PC-3 (cell line): ENCODE results near the gene IGLON5. TPM values are rescaled to one million over a fixed set of nuclear protein-coding genes. Genes with fewer than 3 reads are reported as not detected.

Experiments used
- ATAC-seq: fragments of 200-7000 bp; cut with Tn5 transposase; 2 replicates; pipeline ENCODE4 v1.9.1; 2020; ENCODE audit warnings: mild to moderate bottlenecking, moderate library complexity
- BruUV-seq: library from RNA; stranded (reverse); fragments of 400-500 nt; replicated peaks from 2 replicates; lab custom pipeline; 2021; lab: Mats Ljungman, UMichigan
- CTCF ChIA-PET: fragments of 300-600 bp; sonication (Branson Sonifier 250); formaldehyde crosslinking; loops from one replicate; lab custom pipeline; 2022; ENCODE audit warnings: antibody characterized with exemption; lab: Charles Lee
- POLR2A ChIA-PET: fragments of 300-600 bp; sonication (Branson Sonifier 250); formaldehyde crosslinking; loops from one replicate; lab custom pipeline; 2022; ENCODE audit warnings: antibody characterized with exemption; ENCODE audit not compliant: unreplicated experiment; lab: Charles Lee
- DNase-seq: peaks from one replicate; pipeline ENCODE4 v3.0.0-alpha.2; 2015
- H2AFZ ChIP-seq: fragments of 300-600 bp; sonication (generic); 2 replicates; pipeline ENCODE4 v1.6.0; 2016; ENCODE audit warnings: antibody characterized with exemption, low read length
- H3F3A ChIP-seq: fragments of 300-600 bp; sonication (generic); one replicate; pipeline ENCODE4 v1.6.0; 2017; ENCODE audit warnings: antibody characterized with exemption, low read length, control low read depth, mild to moderate bottlenecking; ENCODE audit not compliant: unreplicated experiment
- H3K27ac ChIP-seq: fragments of 300-600 bp; sonication (generic); 2 replicates; pipeline ENCODE4 v1.5.1; 2016; ENCODE audit warnings: mild to moderate bottlenecking, low read length
- H3K27me3 ChIP-seq: fragments of 300-600 bp; sonication (generic); 2 replicates; pipeline ENCODE4 v1.6.1; 2016; ENCODE audit warnings: low read length, mixed read lengths
- H3K36me3 ChIP-seq: fragments of 300-600 bp; sonication (generic); 2 replicates; pipeline ENCODE4 v1.6.1; 2016; ENCODE audit warnings: low read depth, mixed run types, low read length, mixed read lengths
- H3K4me1 ChIP-seq: fragments of 300-600 bp; sonication (generic); 2 replicates; pipeline ENCODE4 v1.5.1; 2016; ENCODE audit warnings: low read length; ENCODE audit not compliant: insufficient read depth
- H3K4me2 ChIP-seq: fragments of 300-600 bp; sonication (generic); 2 replicates; pipeline ENCODE4 v1.6.0; 2016; ENCODE audit warnings: low read length
- H3K4me3 ChIP-seq: fragments of 300-600 bp; sonication (generic); 2 replicates; pipeline ENCODE4 v1.5.1; 2016; ENCODE audit warnings: mild to moderate bottlenecking, low read length, mixed read lengths
- H3K79me2 ChIP-seq: fragments of 300-600 bp; sonication (generic); 2 replicates; pipeline ENCODE4 v1.6.1; 2017; ENCODE audit warnings: low read length, mixed read lengths
- H3K9ac ChIP-seq: fragments of 300-600 bp; sonication (generic); 2 replicates; pipeline ENCODE4 v1.6.0; 2016; ENCODE audit warnings: mild to moderate bottlenecking, low read length
- H3K9me2 ChIP-seq: fragments of 300-600 bp; sonication (generic); replicated peaks from 2 replicates; pipeline ENCODE4 v1.6.1; 2016; ENCODE audit warnings: mixed run types, low read length, mixed read lengths
- H3K9me3 ChIP-seq: fragments of 300-600 bp; sonication (generic); 2 replicates; pipeline ENCODE4 v1.6.1; 2016; ENCODE audit warnings: low read length, mixed read lengths
- H4K20me1 ChIP-seq: fragments of 300-600 bp; sonication (generic); 2 replicates; pipeline ENCODE4 v1.6.1; 2016; ENCODE audit warnings: low read length, mixed read lengths
- EZH2 ChIP-seq: fragments of 300-600 bp; sonication (generic); IDR thresholded peaks from one replicate; pipeline ENCODE4 v1.6.1; 2017; ENCODE audit warnings: antibody characterized with exemption, mild to moderate bottlenecking, low read length; ENCODE audit not compliant: unreplicated experiment
- EZH2phosphoT487 ChIP-seq: fragments of 300-600 bp; sonication (generic); IDR thresholded peaks from 2 replicates; pipeline ENCODE4 v1.6.1; 2018; ENCODE audit warnings: mild to moderate bottlenecking, antibody characterized with exemption, low read length, borderline replicate concordance
- intact Hi-C: fragments of 100-400 bp; cut with micrococcal nuclease; formaldehyde crosslinking; loops from 2 replicates; pipeline ENCODE4 v1.9.0; 2023
- total RNA-seq: library from RNA; depleted of rRNA; stranded (reverse); fragments of >200 nt; gene quantifications from 2 replicates; pipeline ENCODE4 v1.2.3, GENCODE V29; 2014
- TF ChIP-seq, protein P1 (sequence below): fragments of 300-600 bp; sonication (generic); conservative IDR thresholded peaks from 2 replicates; pipeline ENCODE4 v1.5.1; 2017; ENCODE audit warnings: antibody characterized with exemption, low read depth, mild to moderate bottlenecking, low read length

Gene IGLON5
- total RNA-seq, 1 experiment from 2014 or later = not detected

DNA sequence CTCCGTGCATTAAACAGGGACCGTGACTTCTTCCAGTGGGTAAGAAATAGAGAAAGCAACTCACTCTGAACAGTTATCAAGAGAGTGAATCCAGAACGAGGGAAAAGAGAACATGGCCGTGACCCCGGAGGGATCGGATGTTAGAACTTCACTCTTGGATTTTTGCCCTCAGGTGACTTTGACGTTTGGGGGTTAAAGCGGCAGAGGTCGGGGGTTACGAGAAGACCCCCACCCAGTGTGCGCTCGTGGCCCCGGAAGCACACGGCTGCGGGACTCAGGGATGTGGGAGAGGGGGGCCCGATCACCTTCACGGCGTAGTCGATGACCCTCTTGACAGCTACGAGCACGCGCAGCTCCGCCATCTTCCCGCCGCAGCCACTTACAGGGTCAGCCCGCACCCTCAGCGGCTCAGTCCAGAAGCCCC, 54.5 kb downstream of the IGLON5 start, which contains the start of gene ETFB:
Gene ETFB, minus strand, starts transcription at position 424 of the 424 bp plus-strand sequence. Its CDS starts 62 bp downstream, at position 362.
- TSS peak; percentile 87 for BruUV-seq
- Histone ChIP-seq H4K20me1 (no peaks in the 10 kb centered on the region), H3K9me3 (no peaks in the 10 kb centered on the region), H3K9me2 (no peaks in the 10 kb centered on the region), H3K4me2 (peak within 1 kb of the TSS; percentile 95), H3K4me1 (peaks cover 47% of the 10 kb centered on the region), H3K9ac (peak within 1 kb of the TSS; percentile 96), H3K79me2 (peaks cover 47% of the 10 kb centered on the region), H2AFZ (peak within 1 kb of the TSS; percentile 71), H3K27ac (peak within 1 kb of the TSS; percentile 96), H3K27me3 (no peaks in the 10 kb centered on the region), H3K4me3 (peak within 1 kb of the TSS; percentile 87), H3K36me3 (no peaks in the 10 kb centered on the region), H3F3A (peaks cover 4% of the 10 kb centered on the region)
- ChIA-PET POLR2A (interaction anchor here (2.5 kb wide), 1 partner anchor 26 kb away, joined by 20 read pairs; no protein-coding TSS in a partner anchor), CTCF (interaction anchor here (1.0 kb wide), 1 partner anchor 26 kb away, joined by 3 read pairs; no protein-coding TSS in a partner anchor)
- TF ChIP-seq EZH2 = no peak
- no peak for TF ChIP-seq EZH2phosphoT487
- TF ChIP-seq, protein P1, sequence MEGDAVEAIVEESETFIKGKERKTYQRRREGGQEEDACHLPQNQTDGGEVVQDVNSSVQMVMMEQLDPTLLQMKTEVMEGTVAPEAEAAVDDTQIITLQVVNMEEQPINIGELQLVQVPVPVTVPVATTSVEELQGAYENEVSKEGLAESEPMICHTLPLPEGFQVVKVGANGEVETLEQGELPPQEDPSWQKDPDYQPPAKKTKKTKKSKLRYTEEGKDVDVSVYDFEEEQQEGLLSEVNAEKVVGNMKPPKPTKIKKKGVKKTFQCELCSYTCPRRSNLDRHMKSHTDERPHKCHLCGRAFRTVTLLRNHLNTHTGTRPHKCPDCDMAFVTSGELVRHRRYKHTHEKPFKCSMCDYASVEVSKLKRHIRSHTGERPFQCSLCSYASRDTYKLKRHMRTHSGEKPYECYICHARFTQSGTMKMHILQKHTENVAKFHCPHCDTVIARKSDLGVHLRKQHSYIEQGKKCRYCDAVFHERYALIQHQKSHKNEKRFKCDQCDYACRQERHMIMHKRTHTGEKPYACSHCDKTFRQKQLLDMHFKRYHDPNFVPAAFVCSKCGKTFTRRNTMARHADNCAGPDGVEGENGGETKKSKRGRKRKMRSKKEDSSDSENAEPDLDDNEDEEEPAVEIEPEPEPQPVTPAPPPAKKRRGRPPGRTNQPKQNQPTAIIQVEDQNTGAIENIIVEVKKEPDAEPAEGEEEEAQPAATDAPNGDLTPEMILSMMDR = no peak
- intact Hi-C loops = no loop called here
- DNase-seq (peak; percentile 14), ATAC-seq (no peak)

DNA sequence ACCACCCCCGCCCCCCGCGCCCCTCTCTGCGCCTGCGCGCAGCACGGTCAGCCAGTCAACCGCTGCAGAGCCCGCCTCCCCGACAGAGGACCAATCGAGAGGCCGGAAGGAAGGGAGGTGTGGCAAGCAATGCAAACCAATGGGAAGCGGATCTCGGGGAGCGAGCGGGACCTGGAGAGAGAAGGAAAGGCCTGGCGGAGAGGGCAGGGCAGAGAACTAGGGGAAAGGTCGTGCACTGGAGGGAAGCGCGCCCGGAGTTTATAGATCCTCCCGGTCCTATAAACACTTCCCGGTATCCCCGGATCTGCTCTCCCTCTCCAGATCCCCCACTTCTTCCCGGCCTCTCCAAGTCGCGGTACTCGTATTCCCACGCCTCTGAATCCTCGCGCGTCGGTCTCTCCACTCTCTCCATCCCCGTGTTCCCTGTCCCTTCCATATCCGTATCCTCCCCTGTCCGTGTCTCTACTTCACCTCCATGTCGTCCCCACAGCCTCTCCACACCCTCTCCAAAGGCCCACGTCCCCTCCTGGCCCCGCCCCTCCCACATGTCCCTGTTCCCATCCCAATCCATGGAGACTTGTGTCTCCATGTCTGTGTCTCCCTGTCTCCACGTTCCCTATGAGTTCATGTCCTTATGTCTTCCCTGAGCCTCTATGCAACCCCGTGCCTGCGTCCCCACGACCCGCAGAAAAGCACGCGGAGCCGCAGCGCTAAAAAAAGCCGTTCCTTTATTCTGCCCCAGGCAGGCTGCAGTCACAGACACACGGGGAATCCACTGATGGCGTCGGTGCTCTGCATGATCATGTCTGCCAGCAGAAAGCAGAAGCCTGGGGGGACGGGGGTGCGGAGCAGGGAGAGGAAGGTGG, 55.2 kb downstream of the IGLON5 start:
- H3K9me3 ChIP-seq = no peaks in the 10 kb centered on the region
- TF ChIP-seq, protein P1 = no peak
- TF ChIP-seq EZH2 (no peak), EZH2phosphoT487 (no peak)
- H3K4me1 ChIP-seq = peaks cover 47% of the 10 kb centered on the region
- H3K27me3 ChIP-seq = no peaks in the 10 kb centered on the region
- H4K20me1 ChIP-seq = no peaks in the 10 kb centered on the region
- peak overlapping the region; percentile 95 for H3K4me2 ChIP-seq
- H3K9me2 ChIP-seq = no peaks in the 10 kb centered on the region
- peak; percentile 59 for ATAC-seq
- H3K4me3 ChIP-seq = peak overlapping the region; percentile 87
- BruUV-seq = TSS peak; percentile 59
- H3K27ac ChIP-seq = peak overlapping the region; percentile 96
- intact Hi-C loops = loop anchor here (1.0 kb wide), 2 partner anchors 27 to 28 kb away; no protein-coding TSS in a partner anchor
- peak; percentile 99 for DNase-seq
- peak overlapping the region; percentile 71 for H2AFZ ChIP-seq
- H3K9ac ChIP-seq = peak overlapping the region; percentile 96
- H3K36me3 ChIP-seq = no peaks in the 10 kb centered on the region
- H3F3A ChIP-seq = peaks cover 4% of the 10 kb centered on the region
- ChIA-PET CTCF (interaction anchor here (1.1 kb wide), 1 partner anchor 27 kb away, joined by 10 read pairs; no protein-coding TSS in a partner anchor), POLR2A (interaction anchor here (0.9 to 1.5 kb wide), 2 partner anchors 7 to 27 kb away, joined by 16 to 26 read pairs; no protein-coding TSS in a partner anchor)
- peaks cover 41% of the 10 kb centered on the region for H3K79me2 ChIP-seq
